ENCODE measurements around the gene SPECC1. TPM values are rescaled to one million over a fixed set of nuclear protein-coding genes. Genes with fewer than 3 reads are reported as not detected.
"Not testable (repeated sequence)": the region's sequence is repeated elsewhere in the genome, so short reads cannot be mapped to it uniquely, and the experiment has no call there.

SPECC1 gene
- polyA plus RNA-seq, 4 donors: 12.9 to 15.1 (median 14.5) TPM

- no peak for DNase-seq (ENCODE audit: low read depth in 4 of 4, low spot score in 3 of 4)
Measured at GRCh38 chr17:20067711-20068110, 58.6 kb downstream of the SPECC1 start.

- no peak for DNase-seq (ENCODE audit: low read depth in 4 of 4, low spot score in 3 of 4)
Measured at GRCh38 chr17:20068445-20068844, 59.3 kb downstream of the SPECC1 start.

GRCh38 chr17:20071824-20072691 is 62.9 kb downstream of the SPECC1 start:
- DNase-seq (ENCODE audit: low read depth in 4 of 4, low spot score in 3 of 4): no peak

GRCh38 chr17:20072692-20072992 is 63.5 kb downstream of the SPECC1 start:
- DNase-seq (ENCODE audit: low read depth in 4 of 4, low spot score in 3 of 4): no peak

- no peak for DNase-seq (ENCODE audit: low read depth in 4 of 4, low spot score in 3 of 4)
Measured at GRCh38 chr17:20073055-20073979, 64.2 kb downstream of the SPECC1 start.

- DNase-seq (ENCODE audit: low read depth in 4 of 4, low spot score in 3 of 4): no peak
Measured at GRCh38 chr17:20074001-20074400, 64.8 kb downstream of the SPECC1 start.

GRCh38 chr17:20074489-20074888 is 65.3 kb downstream of the SPECC1 start:
- no peak for DNase-seq (ENCODE audit: low read depth in 4 of 4, low spot score in 3 of 4)

GRCh38 chr17:20076137-20076536 is 67.0 kb downstream of the SPECC1 start:
- DNase-seq (ENCODE audit: low read depth in 4 of 4, low spot score in 3 of 4): not testable (repeated sequence)

- no peak for DNase-seq (ENCODE audit: low read depth in 4 of 4, low spot score in 3 of 4)
Measured at GRCh38 chr17:20077978-20078685, 69.0 kb downstream of the SPECC1 start.

GRCh38 chr17:20080513-20080912 is 71.4 kb downstream of the SPECC1 start:
- DNase-seq (ENCODE audit: low read depth in 4 of 4, low spot score in 3 of 4): no peak

GRCh38 chr17:20083156-20083859 is 74.1 kb downstream of the SPECC1 start:
- DNase-seq (ENCODE audit: low read depth in 4 of 4, low spot score in 3 of 4): no peak

GRCh38 chr17:20084621-20085282 is 75.6 kb downstream of the SPECC1 start:
- DNase-seq (ENCODE audit: low read depth in 4 of 4, low spot score in 3 of 4): no peak

- DNase-seq (ENCODE audit: low read depth in 4 of 4, low spot score in 3 of 4): no peak
Measured at GRCh38 chr17:20085283-20085845, 76.2 kb downstream of the SPECC1 start.

- DNase-seq (ENCODE audit: low read depth in 4 of 4, low spot score in 3 of 4): no peak
Measured at GRCh38 chr17:20086416-20087076, 77.4 kb downstream of the SPECC1 start.

GRCh38 chr17:20087538-20088250 is 78.5 kb downstream of the SPECC1 start:
- DNase-seq (ENCODE audit: low read depth in 4 of 4, low spot score in 3 of 4): no peak

- DNase-seq (ENCODE audit: low read depth in 4 of 4, low spot score in 3 of 4): no peak
Measured at GRCh38 chr17:20089756-20090547, 80.8 kb downstream of the SPECC1 start.

All from right renal pelvis (tissue), 4 donors.